Calu3 (cell line): ENCODE data around the gene PPM1G. TPM values are rescaled to one million over a fixed set of nuclear protein-coding genes. Genes with fewer than 3 reads are reported as not detected.
A peak's percentile ranks its signal among the peaks of the same experiment; 100 is the strongest.

Experiments used
- BruUV-seq: library from RNA; stranded (reverse); fragments of 400-500 nt; replicated peaks from 2 replicates; lab custom pipeline; 2021; lab: Mats Ljungman, UMichigan
- CTCF ChIA-PET: fragments of 300-600 bp; sonication (Branson Sonifier 250); formaldehyde crosslinking; loops from one replicate; lab custom pipeline; 2022; ENCODE audit warnings: antibody characterized with exemption; lab: Charles Lee
- DNase-seq: peaks from one replicate; pipeline ENCODE4 v3.0.0; 2022
- H3K27ac Mint-ChIP-seq: one replicate; pipeline ENCODE4 v1.8.0; 2022; ENCODE audit warnings: mixed read lengths; ENCODE audit not compliant: unreplicated experiment
- H3K27me3 Mint-ChIP-seq: one replicate; pipeline ENCODE4 v1.8.0; 2022; ENCODE audit warnings: mixed read lengths; ENCODE audit not compliant: unreplicated experiment
- H3K36me3 Mint-ChIP-seq: one replicate; pipeline ENCODE4 v1.8.0; 2022; ENCODE audit warnings: mild to moderate bottlenecking, moderate library complexity, mixed read lengths; ENCODE audit not compliant: insufficient read depth, unreplicated experiment
- H3K4me1 Mint-ChIP-seq: one replicate; pipeline ENCODE4 v1.8.0; 2022; ENCODE audit warnings: mild to moderate bottlenecking, low read depth, mixed read lengths; ENCODE audit not compliant: unreplicated experiment
- H3K4me3 Mint-ChIP-seq: one replicate; pipeline ENCODE4 v1.8.0; 2022; ENCODE audit warnings: mild to moderate bottlenecking, low read depth, moderate library complexity, mixed read lengths; ENCODE audit not compliant: unreplicated experiment
- H3K9me3 Mint-ChIP-seq: one replicate; pipeline ENCODE4 v1.8.0; 2022; ENCODE audit warnings: low read depth, mixed read lengths; ENCODE audit not compliant: unreplicated experiment
- CTCF ChIP-seq: fragments of 200-600 bp; IDR thresholded peaks from one replicate; pipeline ENCODE4 v1.8.0; 2022; ENCODE audit warnings: antibody characterized with exemption; ENCODE audit not compliant: unreplicated experiment
- intact Hi-C: fragments of 100-400 bp; cut with micrococcal nuclease; formaldehyde crosslinking; loops from one replicate; pipeline ENCODE4 v1.10.0; 2022; ENCODE audit not compliant: unreplicated experiment
- total RNA-seq: library from RNA; stranded (reverse); gene quantifications from 2 replicates; pipeline ENCODE4 v1.2.3, GENCODE V29; 2022

The PPM1G gene
- total RNA-seq, 1 experiment from 2014 or later = 118 TPM

- intact Hi-C loops = loop anchor here (10.0 kb wide), 1 partner anchor 139 kb away; the partner anchor contains the start of gene ZNF512
- peaks cover 55% of the 10 kb centered on the region for H3K36me3 Mint-ChIP-seq
- no peaks in the 10 kb centered on the region for H3K9me3 Mint-ChIP-seq
- peak overlapping the region; percentile 82 for H3K27ac Mint-ChIP-seq
- DNase-seq = peak; percentile 83
- TF ChIP-seq CTCF = no peak
- CTCF ChIA-PET = interaction anchor here (0.6 to 1.3 kb wide), 5 partner anchors 17 to 1405 kb away, joined by 3 to 5 read pairs (median 3); no protein-coding TSS in a partner anchor
- no TSS peak for BruUV-seq
- H3K4me1 Mint-ChIP-seq = peaks cover 26% of the 10 kb centered on the region
- H3K27me3 Mint-ChIP-seq = no peaks in the 10 kb centered on the region
- no peak overlapping the region for H3K4me3 Mint-ChIP-seq
Observed at GRCh38 chr2:27446057-27446456, 36.7 kb upstream of the PPM1G start.

GRCh38 chr2:27445615-27446014, 36.2 kb upstream of the PPM1G start:
- Mint-ChIP-seq H3K27ac (peak overlapping the region; percentile 82), H3K4me3 (no peak overlapping the region), H3K27me3 (no peaks in the 10 kb centered on the region), H3K36me3 (peaks cover 58% of the 10 kb centered on the region), H3K9me3 (no peaks in the 10 kb centered on the region), H3K4me1 (peaks cover 26% of the 10 kb centered on the region)
- intact Hi-C loops = loop anchor here (10.0 kb wide), 1 partner anchor 139 kb away; the partner anchor contains the start of gene ZNF512
- TF ChIP-seq CTCF = no peak
- BruUV-seq = TSS peak; percentile 91
- no peak for DNase-seq
- CTCF ChIA-PET = interaction anchor here (0.8 to 1.3 kb wide), 4 partner anchors 18 to 1405 kb away, joined by 3 to 5 read pairs (median 4); no protein-coding TSS in a partner anchor

- Mint-ChIP-seq H3K27ac (peak overlapping the region; percentile 82), H3K4me3 (no peak overlapping the region), H3K36me3 (peaks cover 60% of the 10 kb centered on the region), H3K4me1 (peaks cover 26% of the 10 kb centered on the region), H3K9me3 (no peaks in the 10 kb centered on the region), H3K27me3 (no peaks in the 10 kb centered on the region)
- TF ChIP-seq CTCF = no peak
- intact Hi-C loops = loop anchor here (10.0 kb wide), 1 partner anchor 140 kb away; the partner anchor contains the start of gene ZNF512
- no TSS peak for BruUV-seq
- DNase-seq = no peak
- CTCF ChIA-PET = interaction anchor here (1.0 to 1.3 kb wide), 3 partner anchors 18 to 1406 kb away, joined by 3 to 5 read pairs (median 3); no protein-coding TSS in a partner anchor
Observed at GRCh38 chr2:27445155-27445554, 35.8 kb upstream of the PPM1G start.

GRCh38 chr2:27442920-27443282, 33.5 kb upstream of the PPM1G start:
- Mint-ChIP-seq H3K4me1 (peaks cover 26% of the 10 kb centered on the region), H3K27me3 (no peaks in the 10 kb centered on the region), H3K36me3 (peaks cover 65% of the 10 kb centered on the region), H3K9me3 (no peaks in the 10 kb centered on the region), H3K4me3 (peak overlapping the region; percentile 79), H3K27ac (peak overlapping the region; percentile 85)
- DNase-seq = peak; percentile 30
- CTCF ChIA-PET = no interaction called here
- no peak for TF ChIP-seq CTCF
- intact Hi-C loops = loop anchor here (5.0 to 10.0 kb wide), 2 partner anchors 36 to 142 kb away; partner anchors contain the start of genes PPM1G and ZNF512
- BruUV-seq = no TSS peak
